ENCODE data around the gene EFEMP2. TPM values are rescaled to one million over a fixed set of nuclear protein-coding genes. Genes with fewer than 3 reads are reported as not detected.
A peak's percentile ranks its signal among the peaks of the same experiment; 100 is the strongest.

The EFEMP2 gene
- total and polyA plus RNA-seq, 2 donors from 2014 or later, result 60.0 to 64.2 TPM

DNA sequence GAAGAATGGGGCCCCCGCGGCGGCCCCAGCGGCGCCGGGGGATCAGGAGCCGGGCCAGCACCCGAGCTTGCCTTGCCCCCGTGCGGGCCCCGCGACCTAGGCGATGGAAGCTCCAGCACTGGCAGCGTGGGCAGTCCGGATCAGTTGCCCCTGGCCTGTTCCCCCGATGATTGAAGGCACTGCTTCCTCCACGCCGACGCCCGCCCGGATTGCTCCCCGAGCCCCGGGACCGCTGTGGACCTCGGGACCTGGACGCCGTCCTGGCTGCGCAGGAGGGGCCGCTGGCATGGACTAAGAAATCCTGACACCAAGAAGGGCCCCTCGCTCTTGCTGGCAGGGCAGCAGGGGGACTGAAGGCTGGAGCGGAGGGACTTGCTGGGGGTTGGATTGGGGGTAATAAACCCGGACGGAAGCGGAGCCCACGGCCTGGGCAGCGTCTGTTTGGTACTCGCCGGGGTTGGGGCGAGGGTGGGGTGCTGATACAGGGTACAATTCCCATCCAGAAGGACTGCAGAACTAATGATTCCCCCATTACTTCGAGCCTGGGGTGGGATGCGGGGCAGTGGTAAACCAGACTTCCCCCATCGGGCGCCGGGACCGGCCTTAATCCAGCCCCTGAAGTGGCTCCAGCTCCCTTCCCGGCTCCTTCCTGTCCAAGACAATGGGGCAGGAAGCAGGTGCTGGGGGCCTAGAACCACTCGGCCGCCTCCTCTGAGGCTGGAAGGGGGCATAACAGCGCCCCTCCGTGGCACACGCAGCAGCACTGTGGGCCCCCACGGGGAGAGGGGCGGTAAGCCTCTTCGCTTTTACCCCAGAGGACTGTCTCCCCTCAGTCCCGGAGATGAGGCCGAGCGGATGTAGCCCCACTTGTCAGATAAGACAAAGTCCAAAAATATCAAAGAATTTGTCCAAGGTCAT is 18.9 kb upstream of the EFEMP2 start:
- TF ChIP-seq CTCF (IDR thresholded peaks at IDR 0.05; ENCODE audit: borderline replicate concordance, extremely low read depth, insufficient read depth), result peak; percentile 16
- Histone ChIP-seq H3K27me3 (ENCODE audit: control insufficient read depth, insufficient read depth, low read length) (no peaks in the 10 kb centered on the region), H3K36me3 (ENCODE audit: control insufficient read depth in 2 of 3, insufficient read depth in 3 of 3, low read length in 3 of 3) (no peaks in the 10 kb centered on the region), H3K9me3 (ENCODE audit: control insufficient read depth in 2 of 3, insufficient read depth in 1 of 3, low read length in 3 of 3) (no peaks in the 10 kb centered on the region), H3K4me1 (ENCODE audit: control insufficient read depth in 2 of 3, insufficient read depth in 2 of 3, low read depth in 1 of 3, low read length in 3 of 3) (peaks cover 0 to 35% (median 8%) of the 10 kb centered on the region in 3 donors), H3K9ac (ENCODE audit: low read length in 3 of 3) (peak overlapping the region in 2 of 3 donors; percentile 55 to 79), H3K27ac (ENCODE audit: low read depth in 2 of 2, low read length in 2 of 2) (peak overlapping the region; percentile 76 to 82), H3K4me3 (ENCODE audit: low read length in 3 of 3) (peak overlapping the region; percentile 53 to 71 (median 57))
- peak in 4 of 5 donors; percentile 21 to 86 (median 66) for DNase-seq
- intact Hi-C loops (cut with DNase I), result no loop called here
- no peak for FAIRE-seq

DNA sequence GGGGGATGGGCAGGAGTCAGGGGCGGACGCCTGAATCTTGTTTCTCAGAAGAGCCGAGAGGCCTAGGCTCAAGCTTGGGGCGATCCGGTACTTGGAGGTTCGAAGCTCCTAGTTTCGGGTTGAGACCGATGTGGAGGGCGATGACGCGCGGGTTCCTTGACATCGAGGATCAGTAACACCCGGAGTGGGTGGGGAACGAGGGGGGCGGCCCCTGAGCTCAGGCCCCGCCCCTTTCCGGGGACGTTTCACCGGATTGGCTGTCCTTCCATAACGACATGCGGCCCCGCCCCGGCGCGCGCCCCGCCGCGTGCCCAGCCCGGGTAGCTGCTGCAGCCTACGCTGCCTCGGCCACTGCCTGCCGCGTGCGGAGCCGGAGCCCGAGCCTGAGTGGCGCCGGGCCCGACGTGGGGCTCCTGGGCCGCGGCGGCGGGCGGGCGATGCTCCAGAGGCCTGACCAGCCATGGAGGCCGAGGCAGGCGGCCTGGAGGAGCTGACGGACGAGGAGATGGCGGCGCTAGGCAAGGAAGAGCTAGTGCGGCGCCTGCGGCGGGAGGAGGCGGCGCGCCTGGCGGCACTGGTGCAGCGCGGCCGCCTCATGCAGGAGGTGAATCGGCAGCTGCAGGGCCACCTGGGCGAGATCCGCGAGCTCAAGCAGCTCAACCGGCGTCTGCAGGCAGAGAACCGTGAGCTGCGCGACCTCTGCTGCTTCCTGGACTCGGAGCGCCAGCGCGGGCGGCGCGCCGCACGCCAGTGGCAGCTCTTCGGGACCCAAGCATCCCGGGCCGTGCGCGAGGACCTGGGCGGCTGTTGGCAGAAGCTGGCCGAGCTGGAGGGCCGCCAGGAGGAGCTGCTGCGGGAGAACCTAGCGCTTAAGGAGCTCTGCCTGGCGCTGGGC is 18.0 kb upstream of the EFEMP2 start, which contains the start of gene CCDC85B:
TSS of gene CCDC85B (plus strand) at position 350 of the 895 bp plus-strand sequence. CDS start at position 461, 111 bp downstream.
- H3K36me3 ChIP-seq (ENCODE audit: control insufficient read depth in 2 of 3, insufficient read depth in 3 of 3, low read length in 3 of 3), result no peaks in the 10 kb centered on the region
- peak within 1 kb of the TSS; percentile 56 to 78 (median 57) for H3K4me3 ChIP-seq (ENCODE audit: low read length in 3 of 3)
- intact Hi-C loops (cut with DNase I), result no loop called here
- FAIRE-seq (no peak), DNase-seq (peak; percentile 97 to 100 (median 98))
- H3K4me1 ChIP-seq (ENCODE audit: control insufficient read depth in 2 of 3, insufficient read depth in 2 of 3, low read depth in 1 of 3, low read length in 3 of 3), result peaks cover 0 to 35% (median 8%) of the 10 kb centered on the region in 3 donors
- no peaks in the 10 kb centered on the region for H3K27me3 ChIP-seq (ENCODE audit: control insufficient read depth, insufficient read depth, low read length)
- H3K27ac ChIP-seq (ENCODE audit: low read depth in 2 of 2, low read length in 2 of 2), result peak within 1 kb of the TSS; percentile 90 to 96
- no peak for TF ChIP-seq CTCF (IDR thresholded peaks at IDR 0.05; ENCODE audit: borderline replicate concordance, extremely low read depth, insufficient read depth)
- H3K9ac ChIP-seq (ENCODE audit: low read length in 3 of 3), result peak within 1 kb of the TSS; percentile 16 to 79 (median 77)
- no peaks in the 10 kb centered on the region for H3K9me3 ChIP-seq (ENCODE audit: control insufficient read depth in 2 of 3, insufficient read depth in 1 of 3, low read length in 3 of 3)

DNA sequence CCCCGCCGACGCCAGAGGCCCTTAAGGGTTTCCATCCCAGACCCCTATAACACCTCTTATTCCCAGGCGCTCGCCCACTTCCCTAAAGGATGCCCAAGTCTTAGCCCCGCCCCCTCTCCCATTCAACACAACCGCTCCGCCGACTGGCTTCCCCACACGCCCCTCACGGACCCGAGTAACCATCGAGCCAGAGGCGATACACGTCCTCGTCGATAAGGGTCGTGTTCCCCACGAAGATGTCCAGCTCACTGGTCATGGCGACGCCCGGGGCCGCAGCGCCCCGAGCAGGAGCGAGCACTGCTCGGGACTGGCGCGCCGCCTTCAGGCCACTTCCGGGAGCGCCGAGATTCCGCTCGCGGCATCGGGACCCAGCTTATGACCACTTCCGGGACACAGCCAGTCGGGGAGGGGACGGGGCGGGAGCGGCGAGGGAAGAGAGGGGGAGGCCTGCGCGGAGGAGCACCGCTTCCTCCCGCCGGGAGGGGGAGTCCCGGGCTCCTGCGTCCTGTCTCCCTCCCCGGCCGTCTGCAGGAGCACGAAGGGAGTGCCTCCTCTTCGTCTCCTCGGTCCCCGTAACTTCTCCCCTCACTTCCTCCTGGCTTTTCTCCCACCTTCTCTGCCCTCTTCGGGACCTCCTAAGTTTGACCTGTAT is 15.7 kb upstream of the EFEMP2 start, which contains the start of gene FIBP:
TSS of gene FIBP (minus strand) at position 309 of the 652 bp plus-strand sequence. CDS start at position 256, 53 bp downstream.
- peak; percentile 98 to 99 (median 99) for DNase-seq
- Histone ChIP-seq H3K9ac (ENCODE audit: low read length in 3 of 3) (peak within 1 kb of the TSS; percentile 83 to 92 (median 88)), H3K36me3 (ENCODE audit: control insufficient read depth in 2 of 3, insufficient read depth in 3 of 3, low read length in 3 of 3) (peaks cover 4 to 12% (median 5%) of the 10 kb centered on the region in 3 donors), H3K4me3 (ENCODE audit: low read length in 3 of 3) (peak within 1 kb of the TSS; percentile 65 to 95 (median 78)), H3K9me3 (ENCODE audit: control insufficient read depth in 2 of 3, insufficient read depth in 1 of 3, low read length in 3 of 3) (no peaks in the 10 kb centered on the region), H3K27me3 (ENCODE audit: control insufficient read depth, insufficient read depth, low read length) (no peaks in the 10 kb centered on the region), H3K27ac (ENCODE audit: low read depth in 2 of 2, low read length in 2 of 2) (peak within 1 kb of the TSS; percentile 90 to 96), H3K4me1 (ENCODE audit: control insufficient read depth in 2 of 3, insufficient read depth in 2 of 3, low read depth in 1 of 3, low read length in 3 of 3) (peaks cover 0 to 39% (median 8%) of the 10 kb centered on the region in 3 donors)
- intact Hi-C loops (cut with DNase I), result loop anchor here (10.0 kb wide), 1 partner anchor 97 kb away; no protein-coding TSS in a partner anchor
- FAIRE-seq, result no peak
- peak; percentile 69 for TF ChIP-seq CTCF (IDR thresholded peaks at IDR 0.05; ENCODE audit: borderline replicate concordance, extremely low read depth, insufficient read depth)
